Superior temporal gyrus (tissue), 1 donor: ENCODE data around the gene MAP3K2.
A peak's percentile ranks its signal among the peaks of the same experiment; 100 is the strongest.

Experiments
- DNase-seq: peaks from one replicate; pipeline ENCODE4 v3.0.0-alpha.2; 2016; ENCODE audit errors: extremely low spot score

The MAP3K2 gene

GRCh38 chr2:127387655-127388422 is at the start of gene MAP3K2:
TSS of gene MAP3K2 (minus strand) at chr2:127387975. CDS start at chr2:127343129, 44,846 bp downstream.
- DNase-seq, result peak; percentile 89

GRCh38 chr2:127437056-127437455 is 49.3 kb upstream of the MAP3K2 start:
- DNase-seq, result no peak

GRCh38 chr2:127434515-127434914 is 46.7 kb upstream of the MAP3K2 start:
- DNase-seq, result no peak

DNA sequence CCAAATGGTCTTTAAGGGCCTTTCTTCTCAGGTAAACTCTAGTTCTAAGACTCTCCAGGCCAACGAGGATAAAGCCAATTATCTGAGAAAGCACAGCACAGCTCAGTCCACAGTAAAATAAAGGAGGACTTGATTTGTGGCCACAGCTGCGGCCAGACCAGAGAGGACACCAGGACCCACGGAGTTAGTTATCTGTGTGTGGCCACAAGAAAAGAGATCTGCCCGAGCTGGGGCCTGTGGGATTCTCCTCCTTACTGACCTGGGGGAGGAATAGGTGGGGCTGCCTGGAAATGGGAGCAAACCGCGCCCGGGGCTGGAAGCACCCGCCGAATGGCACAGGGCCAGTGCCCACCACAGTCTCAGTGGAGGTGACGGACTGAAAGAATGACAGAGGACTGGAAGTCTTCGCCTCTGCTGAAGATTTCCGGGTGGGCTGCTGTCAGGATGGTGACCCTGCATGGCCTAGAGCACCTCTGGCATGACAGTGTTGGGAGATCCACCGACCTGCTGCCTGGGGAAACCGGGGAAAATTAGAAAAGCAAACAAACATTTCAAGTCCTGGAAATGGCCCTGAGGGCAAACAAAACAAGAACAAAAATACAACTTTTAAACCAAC is 43.7 kb upstream of the MAP3K2 start:
- DNase-seq, result no peak

GRCh38 chr2:127429844-127430425 is 42.2 kb upstream of the MAP3K2 start:
- no peak for DNase-seq

DNA sequence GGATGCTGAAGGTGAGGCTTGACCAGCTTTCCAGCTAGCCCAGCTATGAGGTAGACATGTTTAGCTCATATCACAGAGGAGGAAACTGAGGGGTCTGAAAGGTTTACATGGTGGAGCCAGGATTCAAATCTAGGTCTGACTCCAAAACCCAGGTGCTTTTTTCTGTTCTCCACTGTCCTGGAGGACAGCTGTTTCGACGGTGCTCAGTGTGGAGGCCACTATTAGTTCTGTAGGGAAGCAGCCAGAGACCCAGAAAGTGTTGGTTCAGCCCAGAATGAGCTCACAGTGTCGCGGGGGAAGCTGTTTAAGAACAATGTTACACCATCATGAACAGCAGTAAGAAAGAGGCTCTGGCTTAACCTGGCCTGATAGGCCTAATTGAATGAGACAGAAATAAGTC is 41.5 kb upstream of the MAP3K2 start:
- DNase-seq, result no peak

GRCh38 chr2:127428815-127429109 is 41.0 kb upstream of the MAP3K2 start:
- DNase-seq, result no peak

DNA sequence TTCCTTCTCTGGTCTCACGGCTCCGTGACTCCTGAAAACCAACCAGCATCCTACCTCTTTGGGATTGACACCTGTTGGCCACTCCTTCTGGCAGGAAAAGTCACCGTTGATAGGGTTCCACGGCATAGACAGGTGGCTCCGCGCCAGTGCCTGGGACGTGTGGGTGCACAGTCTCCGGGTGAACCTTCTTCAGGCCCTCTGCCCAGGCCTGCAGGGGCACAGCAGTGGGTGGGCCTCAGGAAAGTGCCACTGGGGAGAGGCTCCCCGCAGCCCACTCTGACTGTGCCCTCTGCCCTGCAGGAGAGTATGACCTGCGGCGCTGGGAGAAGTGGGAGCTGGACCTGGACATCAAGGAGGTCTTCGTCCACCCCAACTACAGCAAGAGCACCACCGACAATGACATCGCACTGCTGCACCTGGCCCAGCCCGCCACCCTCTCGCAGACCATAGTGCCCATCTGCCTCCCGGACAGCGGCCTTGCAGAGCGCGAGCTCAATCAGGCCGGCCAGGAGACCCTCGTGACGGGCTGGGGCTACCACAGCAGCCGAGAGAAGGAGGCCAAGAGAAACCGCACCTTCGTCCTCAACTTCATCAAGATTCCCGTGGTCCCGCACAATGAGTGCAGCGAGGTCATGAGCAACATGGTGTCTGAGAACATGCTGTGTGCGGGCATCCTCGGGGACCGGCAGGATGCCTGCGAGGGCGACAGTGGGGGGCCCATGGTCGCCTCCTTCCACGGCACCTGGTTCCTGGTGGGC is 40.5 kb upstream of the MAP3K2 start:
- DNase-seq, result no peak

DNA sequence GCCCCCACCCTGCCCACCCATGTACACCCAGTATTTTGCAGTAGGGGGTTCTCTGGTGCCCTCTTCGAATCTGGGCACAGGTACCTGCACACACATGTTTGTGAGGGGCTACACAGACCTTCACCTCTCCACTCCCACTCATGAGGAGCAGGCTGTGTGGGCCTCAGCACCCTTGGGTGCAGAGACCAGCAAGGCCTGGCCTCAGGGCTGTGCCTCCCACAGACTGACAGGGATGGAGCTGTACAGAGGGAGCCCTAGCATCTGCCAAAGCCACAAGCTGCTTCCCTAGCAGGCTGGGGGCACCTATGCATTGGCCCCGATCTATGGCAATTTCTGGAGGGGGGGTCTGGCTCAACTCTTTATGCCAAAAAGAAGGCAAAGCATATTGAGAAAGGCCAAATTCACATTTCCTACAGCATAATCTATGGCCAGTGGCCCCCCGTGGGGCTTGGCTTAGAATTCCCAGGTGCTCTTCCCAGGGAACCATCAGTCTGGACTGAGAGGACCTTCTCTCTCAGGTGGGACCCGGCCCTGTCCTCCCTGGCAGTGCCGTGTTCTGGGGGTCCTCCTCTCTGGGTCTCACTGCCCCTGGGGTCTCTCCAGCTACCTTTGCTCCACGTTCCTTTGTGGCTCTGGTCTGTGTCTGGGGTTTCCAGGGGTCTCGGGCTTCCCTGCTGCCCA is 39.7 kb upstream of the MAP3K2 start:
- DNase-seq, result no peak

DNA sequence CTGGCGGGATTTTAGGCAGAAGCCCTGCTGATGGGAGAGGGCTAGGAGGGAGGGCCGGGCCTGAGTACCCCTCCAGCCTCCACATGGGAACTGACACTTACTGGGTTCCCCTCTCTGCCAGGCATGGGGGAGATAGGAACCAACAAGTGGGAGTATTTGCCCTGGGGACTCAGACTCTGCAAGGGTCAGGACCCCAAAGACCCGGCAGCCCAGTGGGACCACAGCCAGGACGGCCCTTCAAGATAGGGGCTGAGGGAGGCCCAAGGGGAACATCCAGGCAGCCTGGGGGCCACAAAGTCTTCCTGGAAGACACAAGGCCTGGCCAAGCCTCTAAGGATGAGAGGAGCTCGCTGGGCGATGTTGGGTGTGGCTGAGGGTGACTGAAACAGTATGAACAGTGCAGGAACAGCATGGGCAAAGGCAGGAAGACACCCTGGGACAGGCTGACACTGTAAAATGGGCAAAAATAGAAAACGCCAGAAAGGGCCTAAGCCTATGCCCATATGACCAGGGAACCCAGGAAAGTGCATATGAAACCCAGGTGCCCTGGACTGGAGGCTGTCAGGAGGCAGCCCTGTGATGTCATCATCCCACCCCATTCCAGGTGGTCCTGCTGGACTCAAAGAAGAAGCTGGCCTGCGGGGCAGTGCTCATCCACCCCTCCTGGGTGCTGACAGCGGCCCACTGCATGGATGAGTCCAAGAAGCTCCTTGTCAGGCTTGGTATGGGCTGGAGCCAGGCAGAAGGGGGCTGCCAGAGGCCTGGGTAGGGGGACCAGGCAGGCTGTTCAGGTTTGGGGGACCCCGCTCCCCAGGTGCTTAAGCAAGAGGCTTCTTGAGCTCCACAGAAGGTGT is 39.0 kb upstream of the MAP3K2 start:
- DNase-seq, result no peak

DNA sequence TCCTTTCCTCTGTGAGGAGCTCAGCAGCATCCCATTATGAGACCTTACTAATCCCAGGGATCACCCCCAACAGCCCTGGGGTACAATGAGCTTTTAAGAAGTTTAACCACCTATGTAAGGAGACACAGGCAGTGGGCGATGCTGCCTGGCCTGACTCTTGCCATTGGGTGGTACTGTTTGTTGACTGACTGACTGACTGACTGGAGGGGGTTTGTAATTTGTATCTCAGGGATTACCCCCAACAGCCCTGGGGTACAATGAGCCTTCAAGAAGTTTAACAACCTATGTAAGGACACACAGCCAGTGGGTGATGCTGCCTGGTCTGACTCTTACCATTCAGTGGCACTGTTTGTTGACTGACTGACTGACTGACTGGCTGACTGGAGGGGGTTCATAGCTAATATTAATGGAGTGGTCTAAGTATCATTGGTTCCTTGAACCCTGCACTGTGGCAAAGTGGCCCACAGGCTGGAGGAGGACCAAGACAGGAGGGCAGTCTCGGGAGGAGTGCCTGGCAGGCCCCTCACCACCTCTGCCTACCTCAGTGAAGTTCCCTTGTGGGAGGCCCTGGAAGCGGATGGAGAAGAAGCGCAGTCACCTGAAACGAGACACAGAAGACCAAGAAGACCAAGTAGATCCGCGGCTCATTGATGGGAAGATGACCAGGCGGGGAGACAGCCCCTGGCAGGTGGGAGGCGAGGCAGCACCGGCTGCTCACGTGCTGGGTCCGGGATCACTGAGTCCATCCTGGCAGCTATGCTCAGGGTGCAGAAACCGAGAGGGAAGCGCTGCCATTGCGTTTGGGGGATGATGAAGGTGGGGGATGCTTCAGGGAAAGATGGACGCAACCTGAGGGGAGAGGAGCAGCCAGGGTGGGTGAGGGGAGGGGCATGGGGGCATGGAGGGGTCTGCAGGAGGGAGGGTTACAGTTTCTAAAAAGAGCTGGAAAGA is 38.0 kb upstream of the MAP3K2 start:
- no peak for DNase-seq

DNA sequence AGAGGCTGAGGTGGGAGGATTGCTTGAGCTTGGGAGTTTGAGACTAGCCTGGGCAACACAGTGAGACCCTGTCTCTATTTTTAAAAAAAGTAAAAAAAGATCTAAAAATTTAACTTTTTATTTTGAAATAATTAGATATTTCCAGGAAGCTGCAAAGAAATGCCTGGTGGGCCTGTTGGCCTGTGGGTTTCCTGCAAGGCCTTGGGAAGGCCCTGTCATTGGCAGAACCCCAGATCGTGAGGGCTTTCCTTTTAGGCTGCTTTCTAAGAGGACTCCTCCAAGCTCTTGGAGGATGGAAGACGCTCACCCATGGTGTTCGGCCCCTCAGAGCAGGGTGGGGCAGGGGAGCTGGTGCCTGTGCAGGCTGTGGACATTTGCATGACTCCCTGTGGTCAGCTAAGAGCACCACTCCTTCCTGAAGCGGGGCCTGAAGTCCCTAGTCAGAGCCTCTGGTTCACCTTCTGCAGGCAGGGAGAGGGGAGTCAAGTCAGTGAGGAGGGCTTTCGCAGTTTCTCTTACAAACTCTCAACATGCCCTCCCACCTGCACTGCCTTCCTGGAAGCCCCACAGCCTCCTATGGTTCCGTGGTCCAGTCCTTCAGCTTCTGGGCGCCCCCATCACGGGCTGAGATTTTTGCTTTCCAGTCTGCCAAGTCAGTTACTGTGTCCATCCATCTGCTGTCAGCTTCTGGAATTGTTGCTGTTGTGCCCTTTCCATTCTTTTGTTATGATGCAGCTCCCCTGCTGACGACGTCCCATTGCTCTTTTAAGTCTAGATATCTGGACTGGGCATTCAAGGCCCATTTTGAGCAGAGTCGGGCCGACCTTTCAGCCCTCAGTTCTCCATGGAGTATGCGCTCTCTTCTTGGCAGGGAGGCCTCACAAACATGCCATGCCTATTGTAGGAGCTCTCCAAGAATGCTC is 37.1 kb upstream of the MAP3K2 start:
- DNase-seq, result no peak

GRCh38 chr2:127423880-127424279 is 36.1 kb upstream of the MAP3K2 start:
- DNase-seq, result no peak

DNA sequence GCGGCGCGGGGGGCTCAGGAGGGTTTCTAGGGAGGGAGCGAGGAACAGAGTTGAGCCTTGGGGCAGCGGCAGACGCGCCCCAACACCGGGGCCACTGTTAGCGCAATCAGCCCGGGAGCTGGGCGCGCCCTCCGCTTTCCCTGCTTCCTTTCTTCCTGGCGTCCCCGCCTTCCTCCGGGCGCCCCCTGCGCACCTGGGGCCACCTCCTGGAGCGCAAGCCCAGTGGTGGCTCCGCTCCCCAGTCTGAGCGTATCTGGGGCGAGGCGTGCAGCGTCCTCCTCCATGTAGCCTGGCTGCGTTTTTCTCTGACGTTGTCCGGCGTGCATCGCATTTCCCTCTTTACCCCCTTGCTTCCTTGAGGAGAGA is 35.7 kb upstream of the MAP3K2 start:
- DNase-seq, result no peak

DNA sequence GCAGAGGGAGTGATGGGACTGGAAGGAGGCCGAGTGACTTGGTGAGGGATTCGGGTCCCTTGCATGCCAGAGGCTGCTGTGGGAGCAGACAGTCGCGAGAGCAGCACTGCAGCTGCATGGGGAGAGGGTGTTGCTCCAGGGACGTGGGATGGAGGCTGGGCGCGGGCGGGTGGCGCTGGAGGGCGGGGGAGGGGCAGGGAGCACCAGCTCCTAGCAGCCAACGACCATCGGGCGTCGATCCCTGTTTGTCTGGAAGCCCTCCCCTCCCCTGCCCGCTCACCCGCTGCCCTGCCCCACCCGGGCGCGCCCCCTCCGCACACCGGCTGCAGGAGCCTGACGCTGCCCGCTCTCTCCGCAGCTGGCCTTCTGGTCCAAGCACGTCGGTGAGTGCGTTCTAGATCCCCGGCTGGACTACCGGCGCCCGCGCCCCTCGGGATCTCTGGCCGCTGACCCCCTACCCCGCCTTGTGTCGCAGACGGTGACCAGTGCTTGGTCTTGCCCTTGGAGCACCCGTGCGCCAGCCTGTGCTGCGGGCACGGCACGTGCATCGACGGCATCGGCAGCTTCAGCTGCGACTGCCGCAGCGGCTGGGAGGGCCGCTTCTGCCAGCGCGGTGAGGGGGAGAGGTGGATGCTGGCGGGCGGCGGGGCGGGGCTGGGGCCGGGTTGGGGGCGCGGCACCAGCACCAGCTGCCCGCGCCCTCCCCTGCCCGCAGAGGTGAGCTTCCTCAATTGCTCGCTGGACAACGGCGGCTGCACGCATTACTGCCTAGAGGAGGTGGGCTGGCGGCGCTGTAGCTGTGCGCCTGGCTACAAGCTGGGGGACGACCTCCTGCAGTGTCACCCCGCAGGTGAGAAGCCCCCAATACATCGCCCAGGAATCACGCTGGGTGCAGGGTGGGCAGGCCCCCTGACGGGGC is 35.0 kb upstream of the MAP3K2 start:
- DNase-seq, result no peak

DNA sequence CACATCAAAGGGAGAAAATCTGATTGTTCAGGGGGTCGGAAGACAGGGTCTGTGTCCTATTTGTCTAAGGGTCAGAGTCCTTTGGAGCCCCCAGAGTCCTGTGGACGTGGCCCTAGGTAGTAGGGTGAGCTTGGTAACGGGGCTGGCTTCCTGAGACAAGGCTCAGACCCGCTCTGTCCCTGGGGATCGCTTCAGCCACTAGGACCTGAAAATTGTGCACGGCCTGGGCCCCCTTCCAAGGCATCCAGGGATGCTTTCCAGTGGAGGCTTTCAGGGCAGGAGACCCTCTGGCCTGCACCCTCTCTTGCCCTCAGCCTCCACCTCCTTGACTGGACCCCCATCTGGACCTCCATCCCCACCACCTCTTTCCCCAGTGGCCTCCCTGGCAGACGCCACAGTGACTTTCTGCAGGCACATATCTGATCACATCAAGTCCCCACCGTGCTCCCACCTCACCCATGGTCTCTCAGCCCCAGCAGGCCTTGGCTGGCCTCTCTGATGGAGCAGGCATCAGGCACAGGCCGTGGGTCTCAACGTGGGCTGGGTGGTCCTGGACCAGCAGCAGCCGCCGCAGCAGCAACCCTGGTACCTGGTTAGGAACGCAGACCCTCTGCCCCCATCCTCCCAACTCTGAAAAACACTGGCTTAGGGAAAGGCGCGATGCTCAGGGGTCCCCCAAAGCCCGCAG is 34.2 kb upstream of the MAP3K2 start:
- no peak for DNase-seq

DNA sequence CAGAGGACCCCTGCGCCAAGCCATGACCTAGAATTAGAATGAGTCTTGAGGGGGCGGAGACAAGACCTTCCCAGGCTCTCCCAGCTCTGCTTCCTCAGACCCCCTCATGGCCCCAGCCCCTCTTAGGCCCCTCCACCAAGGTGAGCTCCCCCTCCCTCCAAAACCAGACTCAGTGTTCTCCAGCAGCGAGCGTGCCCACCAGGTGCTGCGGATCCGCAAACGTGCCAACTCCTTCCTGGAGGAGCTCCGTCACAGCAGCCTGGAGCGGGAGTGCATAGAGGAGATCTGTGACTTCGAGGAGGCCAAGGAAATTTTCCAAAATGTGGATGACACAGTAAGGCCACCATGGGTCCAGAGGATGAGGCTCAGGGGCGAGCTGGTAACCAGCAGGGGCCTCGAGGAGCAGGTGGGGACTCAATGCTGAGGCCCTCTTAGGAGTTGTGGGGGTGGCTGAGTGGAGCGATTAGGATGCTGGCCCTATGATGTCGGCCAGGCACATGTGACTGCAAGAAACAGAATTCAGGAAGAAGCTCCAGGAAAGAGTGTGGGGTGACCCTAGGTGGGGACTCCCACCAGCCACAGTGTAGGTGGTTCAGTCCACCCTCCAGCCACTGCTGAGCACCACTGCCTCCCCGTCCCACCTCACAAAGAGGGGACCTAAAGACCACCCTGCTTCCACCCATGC is 33.5 kb upstream of the MAP3K2 start:
- no peak for DNase-seq
